Measurements from ENCODE around the gene IFT88. TPM values are rescaled to one million over a fixed set of nuclear protein-coding genes. Genes with fewer than 3 reads are reported as not detected.

Gene IFT88
- total RNA-seq, 1 experiment from 2014 or later, result 5.2 TPM

GRCh38 chr13:20709782-20710181, 142.8 kb downstream of the IFT88 start:
- H3K27ac Mint-ChIP-seq, result no peak overlapping the region

More at GRCh38 chr13:20709782-20710181, 142.8 kb downstream of the IFT88 start:
- no peak overlapping the region for H4K91ac ChIP-seq (ENCODE audit: insufficient read length, low read depth, low read length)
- H3K4me1 ChIP-seq (ENCODE audit: insufficient read depth, low read length), result no peaks in the 10 kb centered on the region
- no peaks in the 10 kb centered on the region for H3K27me3 ChIP-seq (ENCODE audit: insufficient read depth, low read length)
- H3K56ac ChIP-seq (ENCODE audit: insufficient read length, low read depth, low read length), result no peak overlapping the region
- H3K14ac ChIP-seq (ENCODE audit: insufficient read depth, low read length), result no peak overlapping the region
- no peak for TF ChIP-seq CTCF (conservative IDR thresholded peaks at IDR 0.05)
- no CpG with 5 or more reads among the region's 4 CpGs for WGBS (ENCODE audit: extremely low coverage, insufficient read length, low lambda C conversion rate)
- H2AK5ac ChIP-seq (ENCODE audit: insufficient read length, low read length), result no peak overlapping the region
- no peak overlapping the region for H2BK5ac ChIP-seq (ENCODE audit: insufficient read length, low read length)
- H3K23me2 ChIP-seq (ENCODE audit: insufficient read length, low read depth, low read length, poor library complexity, severe bottlenecking), result no peaks in the 10 kb centered on the region
- H3K79me1 ChIP-seq (ENCODE audit: insufficient read depth, low read depth, low read length, poor library complexity, severe bottlenecking), result no peaks in the 10 kb centered on the region
- Mint-ChIP-seq H3K4me3 (no peak overlapping the region), H3K9me3 (peaks cover 0 to 2% of the 10 kb centered on the region in 2 experiments; a peak in 1 of 5 replicates), H3K27me3 (ENCODE audit: low read depth) (peaks cover 31% of the 10 kb centered on the region), H3K4me1 (peaks cover 21 to 24% of the 10 kb centered on the region in 2 experiments), H3K36me3 (ENCODE audit: insufficient read depth in 1 of 3, low read depth in 3 of 3) (no peaks in the 10 kb centered on the region; a peak in 1 of 7 replicates)
- H3K18ac ChIP-seq (ENCODE audit: insufficient read length, low read depth, low read length), result no peak overlapping the region
- no peak overlapping the region for H4K5ac ChIP-seq (ENCODE audit: insufficient read length, low read depth, low read length)
- no peak overlapping the region for H3K27ac ChIP-seq (ENCODE audit: insufficient read length, low read depth, low read length)
- H2BK15ac ChIP-seq (ENCODE audit: low read depth, low read length), result no peak overlapping the region
- H3K9me3 ChIP-seq (ENCODE audit: control insufficient read depth, low read depth, low read length), result no peaks in the 10 kb centered on the region
- no peak overlapping the region for H2BK12ac ChIP-seq (ENCODE audit: insufficient read length, low read depth, low read length)
- H3K4ac ChIP-seq (ENCODE audit: low read depth, low read length), result no peak overlapping the region
- H3K4me2 ChIP-seq (ENCODE audit: insufficient read depth, insufficient read length, low read length), result no peak overlapping the region
- H2BK120ac ChIP-seq (ENCODE audit: low read depth, low read length, poor library complexity, severe bottlenecking), result no peak overlapping the region
- H2BK20ac ChIP-seq (ENCODE audit: low read depth, low read length, poor library complexity, severe bottlenecking), result no peak overlapping the region
- H3K9ac ChIP-seq (ENCODE audit: extremely low read depth, insufficient read length, low read length), result no peak overlapping the region
- H3T11ph ChIP-seq (ENCODE audit: low read length), result no peak overlapping the region
- no peak for DNase-seq
- H2AFZ ChIP-seq (ENCODE audit: low read length), result no peak overlapping the region
- H4K8ac ChIP-seq (replicated peaks; ENCODE audit: insufficient read length, low read depth, low read length), result no peak overlapping the region
- H3K23ac ChIP-seq (ENCODE audit: insufficient read length, low read depth, low read length), result no peak overlapping the region
- no peaks in the 10 kb centered on the region for H4K20me1 ChIP-seq (ENCODE audit: control insufficient read depth, insufficient read depth, insufficient read length)
- no peaks in the 10 kb centered on the region for H3K79me2 ChIP-seq (ENCODE audit: insufficient read depth, low read length)

Measured in H9 (cell line).